Hepatocyte (in vitro differentiated cells): ENCODE data around the gene SRGAP2B.
"Not testable (repeated sequence)": the region's sequence is repeated elsewhere in the genome, so short reads cannot be mapped to it uniquely, and the experiment has no call there.

Experiments
- EZH2 ChIP-seq: fragments of 200-600 bp; sonication (generic); IDR thresholded peaks from 2 replicates; pipeline ENCODE4 v1.6.1; 2016; ENCODE audit warnings: antibody characterized with exemption, mild to moderate bottlenecking, borderline replicate concordance
- TF ChIP-seq, protein P1 (sequence below): fragments of 200-600 bp; sonication (generic); IDR thresholded peaks from 2 replicates; pipeline ENCODE4 v1.5.1; 2016; ENCODE audit warnings: antibody characterized with exemption, mild to moderate bottlenecking; ENCODE audit not compliant: poor library complexity

DNA sequence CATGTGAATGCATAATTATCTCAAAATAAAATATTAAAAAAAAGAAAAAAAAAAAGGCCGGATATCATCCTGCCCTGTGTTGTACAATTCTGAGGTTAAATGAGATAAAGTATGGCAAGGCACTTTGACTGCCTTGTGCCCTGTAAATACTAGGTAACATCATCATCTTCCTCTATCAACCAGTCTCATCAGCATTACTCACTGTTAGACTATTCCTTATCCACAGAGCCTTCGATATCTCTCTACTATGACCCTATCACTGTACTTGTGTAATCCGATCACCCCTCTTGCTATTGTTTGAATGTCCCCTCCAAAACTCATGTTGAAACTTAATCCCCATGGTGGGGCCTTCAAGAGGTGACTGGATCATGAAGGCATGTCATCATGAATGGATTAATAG is 18.3 kb downstream of the SRGAP2B start:
- TF ChIP-seq, protein P1, sequence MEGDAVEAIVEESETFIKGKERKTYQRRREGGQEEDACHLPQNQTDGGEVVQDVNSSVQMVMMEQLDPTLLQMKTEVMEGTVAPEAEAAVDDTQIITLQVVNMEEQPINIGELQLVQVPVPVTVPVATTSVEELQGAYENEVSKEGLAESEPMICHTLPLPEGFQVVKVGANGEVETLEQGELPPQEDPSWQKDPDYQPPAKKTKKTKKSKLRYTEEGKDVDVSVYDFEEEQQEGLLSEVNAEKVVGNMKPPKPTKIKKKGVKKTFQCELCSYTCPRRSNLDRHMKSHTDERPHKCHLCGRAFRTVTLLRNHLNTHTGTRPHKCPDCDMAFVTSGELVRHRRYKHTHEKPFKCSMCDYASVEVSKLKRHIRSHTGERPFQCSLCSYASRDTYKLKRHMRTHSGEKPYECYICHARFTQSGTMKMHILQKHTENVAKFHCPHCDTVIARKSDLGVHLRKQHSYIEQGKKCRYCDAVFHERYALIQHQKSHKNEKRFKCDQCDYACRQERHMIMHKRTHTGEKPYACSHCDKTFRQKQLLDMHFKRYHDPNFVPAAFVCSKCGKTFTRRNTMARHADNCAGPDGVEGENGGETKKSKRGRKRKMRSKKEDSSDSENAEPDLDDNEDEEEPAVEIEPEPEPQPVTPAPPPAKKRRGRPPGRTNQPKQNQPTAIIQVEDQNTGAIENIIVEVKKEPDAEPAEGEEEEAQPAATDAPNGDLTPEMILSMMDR, result not testable (repeated sequence)
- TF ChIP-seq EZH2, result not testable (repeated sequence)
